Measurements from ENCODE around the gene RAP1GDS1. TPM values are rescaled to one million over a fixed set of nuclear protein-coding genes. Genes with fewer than 3 reads are reported as not detected.
A peak's percentile ranks its signal among the peaks of the same experiment; 100 is the strongest.

RAP1GDS1 gene
- polyA plus RNA-seq, 3 donors: 23.6 to 37.9 (median 37.8) TPM

DNA sequence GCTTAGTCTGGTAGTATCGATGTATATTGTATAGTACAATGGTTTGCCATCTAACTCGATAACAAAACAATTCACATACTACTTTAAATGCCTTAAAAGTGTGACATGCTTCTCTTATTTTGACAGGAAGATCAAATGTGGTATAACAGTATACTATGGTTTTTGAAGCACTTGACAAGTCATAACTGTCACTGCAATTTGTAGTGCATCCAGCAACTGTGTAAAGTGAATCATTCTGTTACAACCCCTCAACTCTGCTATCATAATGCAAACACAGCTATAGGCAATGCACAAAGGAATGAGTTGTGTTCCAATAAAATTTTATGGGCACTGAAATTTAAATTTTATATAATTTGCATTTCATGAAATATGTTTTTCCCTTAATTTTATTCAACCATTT is 14.0 kb downstream of the RAP1GDS1 start:
- TF ChIP-seq, protein P1, sequence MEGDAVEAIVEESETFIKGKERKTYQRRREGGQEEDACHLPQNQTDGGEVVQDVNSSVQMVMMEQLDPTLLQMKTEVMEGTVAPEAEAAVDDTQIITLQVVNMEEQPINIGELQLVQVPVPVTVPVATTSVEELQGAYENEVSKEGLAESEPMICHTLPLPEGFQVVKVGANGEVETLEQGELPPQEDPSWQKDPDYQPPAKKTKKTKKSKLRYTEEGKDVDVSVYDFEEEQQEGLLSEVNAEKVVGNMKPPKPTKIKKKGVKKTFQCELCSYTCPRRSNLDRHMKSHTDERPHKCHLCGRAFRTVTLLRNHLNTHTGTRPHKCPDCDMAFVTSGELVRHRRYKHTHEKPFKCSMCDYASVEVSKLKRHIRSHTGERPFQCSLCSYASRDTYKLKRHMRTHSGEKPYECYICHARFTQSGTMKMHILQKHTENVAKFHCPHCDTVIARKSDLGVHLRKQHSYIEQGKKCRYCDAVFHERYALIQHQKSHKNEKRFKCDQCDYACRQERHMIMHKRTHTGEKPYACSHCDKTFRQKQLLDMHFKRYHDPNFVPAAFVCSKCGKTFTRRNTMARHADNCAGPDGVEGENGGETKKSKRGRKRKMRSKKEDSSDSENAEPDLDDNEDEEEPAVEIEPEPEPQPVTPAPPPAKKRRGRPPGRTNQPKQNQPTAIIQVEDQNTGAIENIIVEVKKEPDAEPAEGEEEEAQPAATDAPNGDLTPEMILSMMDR (IDR thresholded peaks at IDR 0.05): no peak
- no peak overlapping the region for H3K4me3 Mint-ChIP-seq
- Histone ChIP-seq H3K79me2 (ENCODE audit: insufficient read depth, low read length) (peaks cover 85% of the 10 kb centered on the region), H3K9me3 (replicated peaks in 1 of 2; ENCODE audit: control insufficient read depth in 1 of 2, insufficient read depth in 1 of 2, low read length in 2 of 2) (peaks cover 5 to 6% of the 10 kb centered on the region in 2 donors), H3K9ac (ENCODE audit: insufficient read depth, low read length, poor library complexity, severe bottlenecking) (no peak overlapping the region), H3K4me1 (ENCODE audit: control insufficient read depth in 1 of 2, insufficient read depth in 2 of 2, low read length in 2 of 2) (no peaks in the 10 kb centered on the region), H3K27ac (ENCODE audit: low read depth in 1 of 2, low read length in 2 of 2) (no peak overlapping the region), H4K20me1 (ENCODE audit: insufficient read depth, low read length) (peaks cover 48% of the 10 kb centered on the region), H3K27me3 (ENCODE audit: control insufficient read depth in 2 of 2, insufficient read depth in 2 of 2, low read length in 2 of 2) (no peaks in the 10 kb centered on the region), H3K4me3 (replicated peaks in 1 of 3; ENCODE audit: low read depth in 2 of 3, low read length in 3 of 3) (no peak overlapping the region), H3K4me2 (replicated peaks; ENCODE audit: extremely low read depth, low read length, poor library complexity, severe bottlenecking) (no peak overlapping the region), H3K36me3 (replicated peaks in 1 of 2; ENCODE audit: control insufficient read depth in 1 of 2, insufficient read depth in 2 of 2, low read length in 2 of 2) (peaks cover 0 to 10% of the 10 kb centered on the region in 2 donors), H2AFZ (ENCODE audit: insufficient read depth, low read depth, low read length, poor library complexity, severe bottlenecking) (no peak overlapping the region)
- intact Hi-C loops (cut with micrococcal nuclease): no loop called here
- H3K4me1 Mint-ChIP-seq: no peaks in the 10 kb centered on the region
- DNase-seq: no peak
- WGBS (ENCODE audit: insufficient coverage): no CpG with 5 or more reads among the region's 2 CpGs
- peaks cover 18 to 19% of the 10 kb centered on the region in 2 donors for H3K36me3 Mint-ChIP-seq
- H3K27me3 Mint-ChIP-seq (ENCODE audit: low read depth in 3 of 3): no peaks in the 10 kb centered on the region
- peaks cover 10 to 28% (median 15%) of the 10 kb centered on the region in 7 donors for H3K9me3 Mint-ChIP-seq
- peak overlapping the region in 1 of 7 donors; percentile 36 for H3K27ac Mint-ChIP-seq

DNA sequence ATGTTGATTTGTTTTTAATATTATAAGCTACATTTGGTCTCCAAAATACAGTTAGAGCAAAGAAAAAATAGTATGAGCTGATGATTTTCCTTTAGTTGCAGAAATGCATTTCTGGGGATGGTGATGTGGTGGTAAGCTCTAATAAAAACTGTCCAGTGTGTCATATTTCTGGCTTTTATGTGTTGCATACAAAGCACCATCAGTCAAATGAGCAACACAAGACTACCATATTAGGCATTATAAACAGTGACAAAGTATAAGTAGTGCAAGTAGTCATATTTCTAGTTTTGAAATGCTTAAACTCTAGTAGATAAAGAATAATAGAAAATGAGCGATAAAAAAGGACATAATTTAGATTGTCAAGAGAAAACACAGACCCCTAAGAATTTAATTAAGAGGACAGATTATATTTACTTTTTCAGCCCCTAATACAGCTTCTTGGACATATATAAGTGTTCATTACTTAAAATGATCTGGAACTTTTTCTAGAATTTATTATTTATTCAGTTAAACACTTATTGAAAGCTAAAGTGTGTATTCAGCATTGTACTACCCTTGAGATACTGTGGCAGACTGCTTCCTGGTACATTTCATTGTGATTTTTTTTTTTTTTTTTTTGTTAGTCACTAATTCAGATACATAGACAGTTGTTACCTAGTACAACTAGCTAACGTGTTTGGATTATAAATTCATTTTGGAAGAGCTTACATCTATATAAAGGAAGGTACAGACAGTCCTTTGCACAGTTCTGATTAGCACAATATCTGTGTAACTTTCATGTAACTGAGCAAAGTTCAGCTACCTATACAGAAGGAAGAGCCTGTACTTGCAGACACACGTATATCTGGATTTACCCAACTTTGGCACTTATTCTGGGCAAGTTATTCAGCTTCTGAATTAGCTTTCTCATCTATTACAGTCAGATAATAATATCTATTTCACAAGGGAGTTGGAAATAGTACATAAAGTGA is 22.3 kb downstream of the RAP1GDS1 start:
- H3K36me3 Mint-ChIP-seq: peaks cover 0 to 3% of the 10 kb centered on the region in 2 donors
- peaks cover 4 to 13% (median 9%) of the 10 kb centered on the region in 7 donors for H3K9me3 Mint-ChIP-seq
- intact Hi-C loops (cut with micrococcal nuclease): no loop called here
- peaks cover 0 to 5% of the 10 kb centered on the region in 2 donors for H3K9me3 ChIP-seq (replicated peaks in 1 of 2; ENCODE audit: control insufficient read depth in 1 of 2, insufficient read depth in 1 of 2, low read length in 2 of 2)
- no peaks in the 10 kb centered on the region for H3K27me3 ChIP-seq (ENCODE audit: control insufficient read depth in 2 of 2, insufficient read depth in 2 of 2, low read length in 2 of 2)
- H3K36me3 ChIP-seq (replicated peaks in 1 of 2; ENCODE audit: control insufficient read depth in 1 of 2, insufficient read depth in 2 of 2, low read length in 2 of 2): no peaks in the 10 kb centered on the region
- H3K4me3 Mint-ChIP-seq: no peak overlapping the region
- no peak overlapping the region for H3K4me3 ChIP-seq (replicated peaks in 1 of 3; ENCODE audit: low read depth in 2 of 3, low read length in 3 of 3)
- TF ChIP-seq, protein P1 (IDR thresholded peaks at IDR 0.05): no peak
- H3K27ac Mint-ChIP-seq: no peak overlapping the region
- WGBS (ENCODE audit: insufficient coverage): no CpG with 5 or more reads among the region's 3 CpGs
- H2AFZ ChIP-seq (ENCODE audit: insufficient read depth, low read depth, low read length, poor library complexity, severe bottlenecking): no peak overlapping the region
- H4K20me1 ChIP-seq (ENCODE audit: insufficient read depth, low read length): peaks cover 37% of the 10 kb centered on the region
- no peak overlapping the region for H3K27ac ChIP-seq (ENCODE audit: low read depth in 1 of 2, low read length in 2 of 2)
- H3K27me3 Mint-ChIP-seq (ENCODE audit: low read depth in 3 of 3): peaks cover 0 to 2% (median 0%) of the 10 kb centered on the region in 3 donors
- H3K79me2 ChIP-seq (ENCODE audit: insufficient read depth, low read length): peaks cover 49% of the 10 kb centered on the region
- peaks cover 8% of the 10 kb centered on the region for H3K4me1 Mint-ChIP-seq
- no peak overlapping the region for H3K9ac ChIP-seq (ENCODE audit: insufficient read depth, low read length, poor library complexity, severe bottlenecking)
- H3K4me1 ChIP-seq (ENCODE audit: control insufficient read depth in 1 of 2, insufficient read depth in 2 of 2, low read length in 2 of 2): no peaks in the 10 kb centered on the region
- DNase-seq: no peak
- no peak overlapping the region for H3K4me2 ChIP-seq (replicated peaks; ENCODE audit: extremely low read depth, low read length, poor library complexity, severe bottlenecking)

Data from CD14-positive monocyte (primary cell).